SJSA1 (cell line): ENCODE measurements around the gene RNF38. TPM values are rescaled to one million over a fixed set of nuclear protein-coding genes. Genes with fewer than 3 reads are reported as not detected.
"Not testable (repeated sequence)": the region's sequence is repeated elsewhere in the genome, so short reads cannot be mapped to it uniquely, and the experiment has no call there.

Source experiments
- DNase-seq, 2 experiments: peaks; one replicate each; pipeline ENCODE4 v3.0.0-alpha.2; 2015 to 2020; ENCODE audit warnings: low spot score in 2 of 2, low read depth in 1 of 2
- H3K27ac ChIP-seq: fragments of 250-450 bp; sonication (Bioruptor Pico); 2 replicates; pipeline ENCODE4 v1.5.1; 2020; ENCODE audit warnings: mild to moderate bottlenecking, moderate library complexity
- H3K27me3 ChIP-seq: fragments of 250-450 bp; sonication (Bioruptor Pico); replicated peaks from 2 replicates; pipeline ENCODE4 v1.5.1; 2020; ENCODE audit warnings: mild to moderate bottlenecking, moderate library complexity
- H3K36me3 ChIP-seq: fragments of 250-450 bp; sonication (Bioruptor Pico); 2 replicates; pipeline ENCODE4 v1.5.1; 2020; ENCODE audit warnings: mild to moderate bottlenecking
- H3K4me1 ChIP-seq: fragments of 250-450 bp; sonication (Bioruptor Pico); replicated peaks from 2 replicates; pipeline ENCODE4 v1.6.1; 2021; ENCODE audit warnings: mild to moderate bottlenecking
- H3K4me3 ChIP-seq: fragments of 250-450 bp; sonication (Bioruptor Pico); 2 replicates; pipeline ENCODE4 v1.5.1; 2020; ENCODE audit warnings: mild to moderate bottlenecking
- H3K9me3 ChIP-seq: fragments of 250-450 bp; sonication (Bioruptor Pico); replicated peaks from 2 replicates; pipeline ENCODE4 v1.5.1; 2020; ENCODE audit warnings: mild to moderate bottlenecking
- total RNA-seq: library from RNA; depleted of rRNA; stranded (reverse); fragments of >200 nt; shearing (Covaris generic); gene quantifications from 2 replicates; pipeline ENCODE4 v1.2.3, GENCODE V29; 2014

Gene RNF38
- total RNA-seq, 1 experiment from 2014 or later = 8.8 TPM

GRCh38 chr9:36336131-36336907, 63.8 kb downstream of the RNF38 start:
- DNase-seq = no peak
- no peaks in the 10 kb centered on the region for H3K27me3 ChIP-seq
- H3K4me3 ChIP-seq = no peak overlapping the region
- no peaks in the 10 kb centered on the region for H3K9me3 ChIP-seq
- no peaks in the 10 kb centered on the region for H3K4me1 ChIP-seq
- H3K27ac ChIP-seq = no peak overlapping the region
- no peaks in the 10 kb centered on the region; the same call in 1 of the 2 replicates for H3K36me3 ChIP-seq

GRCh38 chr9:36332006-36332405, 68.1 kb downstream of the RNF38 start:
- Histone ChIP-seq H3K27ac (no peak overlapping the region), H3K27me3 (no peaks in the 10 kb centered on the region), H3K4me1 (no peaks in the 10 kb centered on the region), H3K9me3 (no peaks in the 10 kb centered on the region), H3K4me3 (no peak overlapping the region), H3K36me3 (no peaks in the 10 kb centered on the region)
- no peak for DNase-seq

GRCh38 chr9:36328798-36329411, 71.2 kb downstream of the RNF38 start:
- Histone ChIP-seq H3K4me1 (no peaks in the 10 kb centered on the region), H3K4me3 (no peak overlapping the region), H3K9me3 (no peaks in the 10 kb centered on the region), H3K27ac (no peak overlapping the region), H3K27me3 (no peaks in the 10 kb centered on the region), H3K36me3 (no peaks in the 10 kb centered on the region)
- DNase-seq = peak in 1 of 2 experiments; percentile 16

- H3K27me3 ChIP-seq = no peaks in the 10 kb centered on the region
- DNase-seq = no peak
- no peaks in the 10 kb centered on the region for H3K4me1 ChIP-seq
- H3K36me3 ChIP-seq = no peaks in the 10 kb centered on the region
- no peaks in the 10 kb centered on the region for H3K9me3 ChIP-seq
- no peak overlapping the region for H3K27ac ChIP-seq
- H3K4me3 ChIP-seq = no peak overlapping the region
Measured at GRCh38 chr9:36325081-36325828, 74.8 kb downstream of the RNF38 start.

- H3K27me3 ChIP-seq = no peaks in the 10 kb centered on the region
- H3K4me3 ChIP-seq = no peak overlapping the region
- H3K9me3 ChIP-seq = no peaks in the 10 kb centered on the region
- no peak for DNase-seq
- H3K36me3 ChIP-seq = no peaks in the 10 kb centered on the region
- H3K4me1 ChIP-seq = no peaks in the 10 kb centered on the region
- H3K27ac ChIP-seq = no peak overlapping the region
Measured at GRCh38 chr9:36323926-36324325, 76.1 kb downstream of the RNF38 start.

GRCh38 chr9:36322462-36322861, 77.6 kb downstream of the RNF38 start:
- no peaks in the 10 kb centered on the region for H3K27me3 ChIP-seq
- H3K9me3 ChIP-seq = no peaks in the 10 kb centered on the region
- no peak for DNase-seq
- H3K27ac ChIP-seq = no peak overlapping the region
- H3K4me1 ChIP-seq = no peaks in the 10 kb centered on the region
- no peak overlapping the region for H3K4me3 ChIP-seq
- no peaks in the 10 kb centered on the region for H3K36me3 ChIP-seq

GRCh38 chr9:36321903-36322302, 78.2 kb downstream of the RNF38 start:
- H3K9me3 ChIP-seq, DNase-seq, H3K36me3 ChIP-seq, H3K4me3 ChIP-seq, H3K27ac ChIP-seq, H3K27me3 ChIP-seq, H3K4me1 ChIP-seq: not testable (repeated sequence)

- Histone ChIP-seq H3K9me3 (no peaks in the 10 kb centered on the region), H3K4me1 (no peaks in the 10 kb centered on the region), H3K27ac (no peak overlapping the region), H3K4me3 (no peak overlapping the region), H3K36me3 (no peaks in the 10 kb centered on the region), H3K27me3 (no peaks in the 10 kb centered on the region)
- DNase-seq = no peak
Measured at GRCh38 chr9:36320466-36320865, 79.6 kb downstream of the RNF38 start.

GRCh38 chr9:36319806-36320205, 80.3 kb downstream of the RNF38 start:
- Histone ChIP-seq H3K36me3 (no peaks in the 10 kb centered on the region), H3K27me3 (no peaks in the 10 kb centered on the region), H3K9me3 (no peaks in the 10 kb centered on the region), H3K27ac (no peak overlapping the region), H3K4me1 (no peaks in the 10 kb centered on the region), H3K4me3 (no peak overlapping the region)
- DNase-seq = no peak

GRCh38 chr9:36319183-36319582, 80.9 kb downstream of the RNF38 start:
- Histone ChIP-seq H3K9me3 (no peaks in the 10 kb centered on the region), H3K36me3 (no peaks in the 10 kb centered on the region), H3K4me1 (no peaks in the 10 kb centered on the region), H3K27ac (no peak overlapping the region), H3K27me3 (no peaks in the 10 kb centered on the region), H3K4me3 (no peak overlapping the region)
- DNase-seq = no peak

GRCh38 chr9:36318212-36318802, 81.8 kb downstream of the RNF38 start:
- Histone ChIP-seq H3K27ac (no peak overlapping the region), H3K4me1 (no peaks in the 10 kb centered on the region), H3K36me3 (no peaks in the 10 kb centered on the region), H3K4me3 (no peak overlapping the region), H3K27me3 (no peaks in the 10 kb centered on the region), H3K9me3 (no peaks in the 10 kb centered on the region)
- DNase-seq = no peak

- no peak overlapping the region for H3K27ac ChIP-seq
- H3K4me3 ChIP-seq = no peak overlapping the region
- no peaks in the 10 kb centered on the region for H3K36me3 ChIP-seq
- no peaks in the 10 kb centered on the region for H3K4me1 ChIP-seq
- no peak for DNase-seq
- H3K9me3 ChIP-seq = no peaks in the 10 kb centered on the region
- H3K27me3 ChIP-seq = no peaks in the 10 kb centered on the region
Measured at GRCh38 chr9:36317766-36318165, 82.3 kb downstream of the RNF38 start.

- H3K4me1 ChIP-seq = no peaks in the 10 kb centered on the region
- H3K27me3 ChIP-seq = no peaks in the 10 kb centered on the region
- no peak for DNase-seq
- H3K4me3 ChIP-seq = no peak overlapping the region
- no peak overlapping the region for H3K27ac ChIP-seq
- no peaks in the 10 kb centered on the region for H3K9me3 ChIP-seq
- no peaks in the 10 kb centered on the region for H3K36me3 ChIP-seq
Measured at GRCh38 chr9:36316611-36317317, 83.3 kb downstream of the RNF38 start.
